GM06990 (cell line): Measurements from ENCODE around the gene KRT7.

ENCODE experiments used
- DNase-seq: peaks from one replicate; pipeline ENCODE4 v3.0.0-alpha.2; 2011; ENCODE audit not compliant: insufficient read length; ENCODE audit errors: extremely low read depth
- H3K27me3 ChIP-seq: replicated peaks from 2 replicates; pipeline ENCODE4 v1.6.0; 2011; ENCODE audit warnings: low read length; ENCODE audit not compliant: control insufficient read depth, insufficient read depth
- H3K36me3 ChIP-seq: 2 replicates; pipeline ENCODE4 v1.5.1; 2011; ENCODE audit warnings: low read length; ENCODE audit not compliant: control insufficient read depth, insufficient read depth
- H3K4me3 ChIP-seq: replicated peaks from 2 replicates; pipeline ENCODE4 v1.5.1; 2011; ENCODE audit warnings: low read depth, mild to moderate bottlenecking, control low read depth, low read length
- CTCF ChIP-seq: IDR thresholded peaks from 2 replicates; pipeline ENCODE4 v1.5.1; 2011; ENCODE audit warnings: low read length, control low read depth, mild to moderate bottlenecking, inconsistent platforms; ENCODE audit not compliant: insufficient read depth, poor library complexity, severe bottlenecking

The KRT7 gene

DNA sequence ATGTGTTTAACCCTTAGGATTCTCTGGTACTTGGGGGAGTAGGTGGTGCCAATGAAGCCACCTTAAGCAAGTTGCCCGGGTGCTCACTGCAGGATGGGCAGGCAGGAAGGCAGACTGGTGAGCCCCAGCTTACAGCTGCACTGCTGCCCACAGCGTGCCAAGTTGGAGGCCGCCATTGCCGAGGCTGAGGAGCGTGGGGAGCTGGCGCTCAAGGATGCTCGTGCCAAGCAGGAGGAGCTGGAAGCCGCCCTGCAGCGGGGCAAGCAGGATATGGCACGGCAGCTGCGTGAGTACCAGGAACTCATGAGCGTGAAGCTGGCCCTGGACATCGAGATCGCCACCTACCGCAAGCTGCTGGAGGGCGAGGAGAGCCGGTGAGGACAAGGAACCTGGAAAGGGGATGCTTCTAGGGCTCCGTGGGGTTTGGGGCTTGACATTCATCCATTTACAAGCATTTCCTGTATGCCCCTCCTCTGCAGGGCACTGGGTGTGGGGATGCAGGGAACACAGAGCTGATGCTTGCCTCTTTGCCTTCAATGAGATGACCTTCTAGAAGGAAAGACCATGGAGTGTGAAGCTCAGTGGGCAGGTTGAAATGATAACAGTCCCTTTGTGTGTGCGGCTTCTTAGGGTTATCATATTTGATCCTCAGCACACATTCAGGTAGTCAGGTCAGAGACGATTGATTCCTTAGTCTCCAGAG, 12.4 kb downstream of the KRT7 start:
- no peak for DNase-seq
- Histone ChIP-seq H3K27me3 (no peaks in the 10 kb centered on the region), H3K4me3 (peak overlapping the region; percentile 65), H3K36me3 (no peaks in the 10 kb centered on the region; the same call in 1 of the 2 replicates)
- TF ChIP-seq CTCF: no peak

- no peak for TF ChIP-seq CTCF
- H3K27me3 ChIP-seq: no peaks in the 10 kb centered on the region
- DNase-seq: no peak
- peak overlapping the region; percentile 65 for H3K4me3 ChIP-seq
- no peaks in the 10 kb centered on the region; the same call in 1 of the 2 replicates for H3K36me3 ChIP-seq
These were observed 13.0 kb downstream of the KRT7 start for GRCh38 chr12:52245962-52246569.

DNA sequence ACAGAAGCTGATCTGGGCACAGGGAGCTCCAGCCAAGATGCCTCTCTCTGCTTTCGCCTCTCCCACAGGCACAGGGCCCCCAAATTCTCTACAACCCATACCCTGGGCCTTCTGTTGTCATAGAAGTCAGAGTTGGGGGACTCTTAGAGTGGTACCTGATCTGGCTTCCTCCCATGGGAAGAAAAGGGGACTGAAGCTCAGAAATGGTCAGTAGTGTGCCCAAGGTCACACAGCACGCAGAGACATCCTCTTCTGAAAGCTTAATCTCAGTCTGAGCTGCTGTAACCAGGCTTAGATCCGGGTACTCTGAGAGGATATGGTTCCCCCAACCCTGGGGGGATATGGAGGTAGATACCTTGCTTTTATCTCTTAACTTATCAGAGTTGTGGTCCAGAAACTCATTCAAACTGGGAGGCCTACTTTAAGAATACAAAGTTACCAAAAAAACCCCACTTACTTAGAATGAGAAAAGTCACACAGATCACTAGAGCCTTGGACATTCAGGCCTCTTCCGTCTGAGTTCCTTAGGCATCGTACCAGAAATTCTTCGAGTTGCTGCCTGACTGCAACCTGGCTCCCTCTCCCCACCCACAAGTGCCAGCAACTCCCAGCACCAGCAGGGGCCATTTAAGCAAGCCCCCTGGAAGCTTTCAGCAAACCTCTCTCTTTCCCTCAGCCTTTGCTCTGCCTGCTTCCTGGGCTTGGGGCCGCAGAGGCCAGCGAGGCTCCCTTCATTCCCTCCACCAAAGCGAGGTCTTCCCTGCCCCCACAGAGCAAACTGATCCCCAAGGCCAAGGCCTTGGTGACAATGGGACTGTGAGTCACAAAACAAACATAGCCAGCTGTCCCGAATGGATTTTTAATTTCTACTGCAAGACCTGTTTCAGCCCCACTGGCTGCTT, 13.9 kb downstream of the KRT7 start:
- Histone ChIP-seq H3K27me3 (no peaks in the 10 kb centered on the region), H3K36me3 (no peaks in the 10 kb centered on the region; the same call in 1 of the 2 replicates), H3K4me3 (peak overlapping the region; percentile 65)
- no peak for DNase-seq
- no peak for TF ChIP-seq CTCF

- H3K27me3 ChIP-seq: no peaks in the 10 kb centered on the region
- TF ChIP-seq CTCF: no peak
- H3K4me3 ChIP-seq: no peak overlapping the region
- DNase-seq: no peak
- no peaks in the 10 kb centered on the region; the same call in 1 of the 2 replicates for H3K36me3 ChIP-seq
These were observed 14.8 kb downstream of the KRT7 start for GRCh38 chr12:52247622-52248540.
